SKM-1 treated with dmso at 0.1 percent for 144 hours (cell line): ENCODE results near the gene CAMSAP1.

Source experiments
- DNase-seq: peaks from one replicate; lab custom pipeline; 2025; ENCODE audit not compliant: unreplicated experiment; lab: John Stamatoyannopoulos, UW

CAMSAP1 gene

DNA sequence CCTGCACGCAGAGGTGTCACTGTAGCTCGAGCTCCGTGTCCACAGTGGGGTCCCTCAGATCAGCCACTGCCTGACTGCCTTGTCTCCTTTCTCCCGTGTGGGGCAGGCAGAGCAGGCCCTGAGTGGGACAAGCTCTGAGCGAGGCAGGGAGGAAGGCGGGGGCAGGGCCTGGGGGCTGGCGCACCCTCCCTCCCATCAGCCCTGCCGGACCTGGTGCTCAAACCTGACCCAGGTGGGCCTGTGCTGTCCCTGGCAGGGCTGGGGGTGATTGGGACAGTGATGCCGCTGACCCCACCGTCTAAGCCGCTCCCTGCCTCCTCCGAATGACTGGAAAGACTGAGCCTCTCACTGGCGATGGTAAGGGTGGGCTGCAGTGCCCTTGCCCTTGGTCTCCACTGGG lies 144.4 kb downstream of the CAMSAP1 start:
- no peak for DNase-seq

DNA sequence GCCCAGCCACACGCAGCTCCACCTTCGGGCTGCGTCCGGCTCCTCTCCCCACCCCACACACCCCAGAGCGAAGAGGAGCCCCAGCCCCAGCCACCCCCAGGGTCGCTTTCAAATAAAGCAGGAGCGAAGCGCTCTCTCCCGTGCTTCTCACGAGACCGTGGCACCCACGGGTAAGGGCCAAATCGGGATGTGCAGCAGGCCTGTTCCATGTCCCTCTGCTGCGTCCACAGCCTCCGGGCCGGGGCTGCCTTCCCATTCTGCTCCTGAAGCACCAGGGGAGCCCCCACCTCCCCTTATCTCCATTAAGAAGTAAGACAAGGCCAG lies 145.5 kb downstream of the CAMSAP1 start:
- no peak for DNase-seq

DNA sequence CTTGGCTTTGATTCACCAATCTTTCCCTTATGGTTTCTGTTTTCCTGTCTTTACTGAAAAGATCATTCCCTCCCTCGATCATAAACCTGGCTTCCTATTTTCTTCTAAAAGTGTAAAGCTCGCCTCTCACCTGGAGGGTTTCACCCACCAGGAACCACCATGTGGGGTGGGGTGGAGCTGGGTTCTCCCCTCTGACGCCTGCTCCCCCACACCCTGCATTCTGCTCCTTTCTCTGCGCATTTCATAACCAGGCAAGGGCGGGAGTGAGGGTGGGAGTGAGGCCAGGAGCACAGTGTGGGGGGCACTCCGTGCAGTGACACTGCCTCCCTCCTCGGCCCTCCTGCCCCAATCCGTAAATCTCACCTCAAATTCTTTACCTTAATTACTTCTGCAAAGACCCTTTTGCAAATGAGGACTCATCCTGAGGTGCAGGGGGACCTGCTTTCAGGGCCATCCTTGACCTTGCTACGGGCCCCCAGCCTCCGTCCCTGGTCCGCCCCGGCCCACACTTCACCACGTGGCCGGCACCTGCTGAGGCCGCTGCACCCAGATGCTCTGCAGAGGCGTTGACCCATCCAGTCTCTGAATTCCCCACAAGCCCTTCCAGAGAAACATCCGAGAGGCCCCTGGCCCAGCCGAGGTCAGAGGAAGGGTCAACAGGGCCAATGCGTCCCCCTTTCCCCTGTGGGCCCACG lies 146.0 kb downstream of the CAMSAP1 start:
- DNase-seq = no peak

DNA sequence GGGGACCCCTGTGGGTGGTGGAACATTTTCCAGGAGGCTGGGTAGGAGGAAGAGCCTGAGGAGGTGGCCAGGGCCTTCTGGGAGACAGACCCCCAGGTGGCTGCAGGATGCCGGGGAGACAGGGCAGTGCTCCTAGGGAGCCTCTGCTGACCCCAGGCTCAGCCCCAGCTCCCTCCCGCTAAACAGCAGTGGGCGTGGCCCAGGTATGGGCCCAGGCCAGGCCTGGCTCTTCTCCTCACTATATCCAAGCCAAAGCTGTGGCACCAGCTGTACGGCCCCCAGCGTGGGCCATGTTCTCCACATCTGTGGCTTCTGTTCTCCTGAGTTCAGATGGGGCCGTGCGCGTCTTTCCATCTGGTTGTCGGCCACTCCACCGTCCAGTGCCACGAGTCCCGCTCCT lies 146.9 kb downstream of the CAMSAP1 start:
- DNase-seq = no peak

DNA sequence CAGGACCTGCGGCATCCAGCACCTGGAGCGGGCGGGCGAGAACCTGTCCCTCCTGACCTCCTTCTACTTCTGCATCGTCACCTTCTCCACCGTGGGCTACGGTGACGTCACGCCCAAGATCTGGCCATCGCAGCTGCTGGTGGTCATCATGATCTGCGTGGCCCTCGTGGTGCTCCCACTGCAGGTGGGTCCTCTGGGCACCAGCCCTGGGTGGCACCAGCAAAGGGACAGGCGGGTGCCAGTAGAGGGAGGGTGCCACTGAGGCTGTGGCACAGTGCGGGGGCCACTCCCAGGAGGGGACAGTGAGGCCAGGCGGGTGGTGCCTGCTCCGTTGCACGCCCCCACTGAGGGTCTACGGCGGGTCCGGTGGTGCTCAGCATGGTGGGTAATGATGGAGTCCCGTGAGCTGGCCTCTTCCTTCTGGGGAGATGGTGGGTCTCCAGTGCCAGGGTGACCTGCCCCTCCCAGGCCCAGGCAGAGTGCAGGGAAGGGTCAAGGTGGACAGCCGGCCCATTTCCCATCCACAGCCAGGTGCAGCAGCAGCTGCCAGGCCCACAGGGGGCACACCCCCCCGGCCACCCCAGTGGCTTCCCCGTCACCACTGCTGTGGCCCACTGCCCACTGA lies 147.6 kb downstream of the CAMSAP1 start:
- no peak for DNase-seq

DNA sequence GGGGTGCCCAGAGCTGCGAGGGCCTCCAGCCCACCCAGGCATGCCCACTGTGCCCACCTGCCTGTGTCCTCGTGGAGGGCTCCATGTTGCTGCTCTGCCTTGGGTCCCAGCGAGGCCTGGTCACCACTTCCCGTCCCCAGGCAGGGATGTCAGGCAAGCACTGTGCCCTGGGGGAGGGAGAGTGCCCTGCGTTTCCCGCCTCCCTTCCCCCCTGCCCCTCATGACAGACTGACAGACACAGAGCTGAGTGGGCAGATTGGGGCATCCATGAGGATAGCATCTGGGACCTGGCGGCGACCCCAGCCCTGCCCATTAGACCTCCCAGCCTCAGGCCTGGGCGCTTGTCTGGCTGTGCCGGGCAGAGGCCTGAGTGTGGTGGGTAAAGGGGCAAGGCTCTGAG lies 148.5 kb downstream of the CAMSAP1 start:
- DNase-seq = no peak
